Stimulated activated CD4-positive, alpha-beta T cell treated with anti-CD3 and anti-CD28 coated beads, Interleukin-12 subunit alpha, Interleukin-12 subunit beta, amount 100 ng/mL, for 24 hours (primary cell): ENCODE results near the gene BCAS4.

Experiments
- DNase-seq, 2 experiments: peaks; one replicate each; pipeline ENCODE4 v3.0.0-alpha.2; 2020; ENCODE audit warnings: low read depth in 2 of 2

Gene BCAS4

DNA sequence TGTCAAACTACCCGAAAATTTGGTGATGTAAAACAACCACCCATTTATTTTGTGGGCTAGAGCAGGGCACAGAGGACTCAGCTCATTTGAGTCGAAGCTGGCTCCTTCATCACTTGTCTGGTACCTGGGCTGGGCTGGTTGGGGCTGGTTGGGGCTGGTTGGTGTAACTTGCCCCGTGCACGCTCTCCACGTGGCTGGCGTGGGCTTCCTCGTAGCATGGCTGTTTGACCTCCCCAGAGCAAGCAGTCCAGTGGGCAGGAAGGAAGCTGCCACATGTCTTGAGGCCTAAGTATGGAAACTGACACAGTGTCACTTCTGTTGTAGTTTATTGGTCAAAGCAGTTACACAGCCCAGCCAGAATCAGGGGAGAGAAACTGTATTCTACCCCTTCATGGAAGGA is 27.1 kb downstream of the BCAS4 start:
- no peak for DNase-seq

DNA sequence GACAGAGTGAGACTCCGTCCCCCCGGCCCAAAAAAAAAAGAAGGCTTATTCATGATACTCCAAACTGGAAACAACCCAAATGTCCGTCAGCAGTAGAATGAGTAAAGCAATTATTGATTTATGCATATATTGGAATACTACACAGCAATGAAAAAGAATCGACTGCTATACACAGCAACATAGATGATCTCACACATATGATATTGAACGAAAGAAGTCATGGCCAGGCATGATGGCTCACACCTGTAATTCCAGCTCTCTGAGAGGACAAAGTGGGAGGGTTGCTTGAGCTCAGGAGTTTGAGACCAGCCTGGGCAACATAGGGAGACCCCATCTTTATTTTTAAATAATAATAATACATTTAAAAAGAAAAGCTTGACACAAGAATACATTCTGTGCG is 28.5 kb downstream of the BCAS4 start:
- no peak for DNase-seq

DNA sequence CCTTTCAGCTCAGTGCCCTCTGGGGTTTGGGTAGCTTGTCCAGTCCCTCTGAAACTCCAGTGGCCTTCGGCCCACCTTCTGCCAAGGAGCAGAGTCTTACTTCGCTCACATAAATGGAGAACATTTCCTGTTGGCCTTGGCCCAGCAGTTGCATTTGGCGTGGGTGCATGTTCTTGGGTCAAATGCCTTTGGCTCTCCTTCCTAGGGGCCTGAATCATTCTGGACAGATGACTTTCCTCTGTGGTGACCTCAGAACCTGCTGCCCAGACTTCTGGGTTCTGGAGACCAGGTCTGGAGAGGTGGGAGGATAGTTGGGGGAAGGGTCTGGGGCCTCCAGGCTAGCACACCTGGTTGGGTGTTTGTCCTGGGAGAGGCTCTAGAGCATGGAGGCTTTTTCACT is 29.3 kb downstream of the BCAS4 start:
- no peak for DNase-seq

DNA sequence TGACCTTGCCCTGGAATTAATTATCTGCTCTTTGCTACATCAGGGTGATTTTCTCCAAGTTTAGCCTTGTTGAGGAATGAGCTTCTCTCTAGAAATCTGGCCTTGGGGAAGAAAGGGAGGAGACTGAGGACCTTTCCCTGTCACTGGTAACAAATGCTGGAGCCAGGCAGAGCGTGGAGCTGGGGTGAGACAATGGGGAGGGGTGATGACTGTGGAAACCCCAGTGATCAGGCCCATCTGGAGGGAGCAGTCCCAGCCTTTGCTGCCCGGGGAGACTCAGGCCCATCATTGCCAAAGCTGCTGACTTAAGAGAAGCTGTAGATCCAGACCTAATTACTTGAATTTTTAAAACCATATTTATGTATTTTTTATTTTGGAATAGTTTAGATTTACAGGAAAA is 31.3 kb downstream of the BCAS4 start:
- no peak for DNase-seq

DNA sequence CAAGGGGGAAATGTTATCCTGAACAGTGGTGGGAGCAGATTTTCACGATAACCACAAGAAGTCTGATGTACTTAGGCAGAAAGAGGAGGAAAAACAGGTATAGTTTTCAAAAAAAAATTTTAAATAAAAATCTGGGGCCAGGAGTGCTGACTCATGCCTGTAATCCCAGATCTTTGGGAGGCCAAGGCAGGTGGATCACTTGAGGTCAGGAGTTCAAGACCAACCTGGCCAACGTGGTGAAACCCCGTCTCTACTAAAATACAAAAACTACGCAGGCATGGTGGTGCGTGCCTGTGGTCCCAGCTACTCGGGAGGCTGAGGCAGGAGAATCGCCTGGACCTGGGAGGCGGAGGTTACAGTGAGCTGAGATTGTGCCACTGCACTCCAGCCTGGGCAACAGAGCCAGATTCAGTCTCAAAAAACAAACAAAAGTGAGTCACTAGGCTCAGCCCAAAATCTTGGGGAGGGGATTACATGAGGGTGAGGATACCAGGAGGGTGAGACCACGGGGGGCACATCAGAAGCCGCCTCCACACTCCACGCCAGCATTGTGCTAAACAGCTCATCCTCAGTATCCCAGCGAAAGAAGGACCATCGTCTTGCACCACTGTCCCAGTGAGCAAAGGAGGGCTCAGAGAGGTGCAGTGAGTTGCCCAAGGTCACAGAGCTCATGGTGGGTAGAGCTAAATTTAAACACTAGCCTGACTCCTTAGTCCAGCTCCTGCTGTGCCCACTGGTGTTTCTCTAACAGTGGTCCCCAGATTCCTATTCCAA is 33.7 kb downstream of the BCAS4 start:
- DNase-seq: no peak

DNA sequence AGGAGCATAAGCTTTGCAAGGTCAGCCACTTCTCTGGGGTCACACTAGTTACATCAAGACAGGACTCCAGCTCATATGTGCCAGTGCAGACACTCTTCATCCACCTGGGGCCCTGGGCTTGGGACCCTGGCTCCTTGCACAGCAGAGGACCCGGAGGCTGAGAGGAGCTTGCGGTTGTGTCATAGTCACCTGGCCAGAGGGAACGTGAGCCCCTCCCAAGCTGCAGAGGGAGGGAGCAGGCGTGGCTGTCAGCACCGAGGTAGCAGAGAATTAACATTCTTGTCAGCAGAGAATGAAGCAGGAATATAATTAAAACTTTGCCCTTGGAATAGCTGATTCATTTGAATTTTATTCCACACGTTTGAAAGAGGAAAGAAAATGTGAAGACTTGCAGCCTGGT is 36.8 kb downstream of the BCAS4 start:
- DNase-seq: no peak

DNA sequence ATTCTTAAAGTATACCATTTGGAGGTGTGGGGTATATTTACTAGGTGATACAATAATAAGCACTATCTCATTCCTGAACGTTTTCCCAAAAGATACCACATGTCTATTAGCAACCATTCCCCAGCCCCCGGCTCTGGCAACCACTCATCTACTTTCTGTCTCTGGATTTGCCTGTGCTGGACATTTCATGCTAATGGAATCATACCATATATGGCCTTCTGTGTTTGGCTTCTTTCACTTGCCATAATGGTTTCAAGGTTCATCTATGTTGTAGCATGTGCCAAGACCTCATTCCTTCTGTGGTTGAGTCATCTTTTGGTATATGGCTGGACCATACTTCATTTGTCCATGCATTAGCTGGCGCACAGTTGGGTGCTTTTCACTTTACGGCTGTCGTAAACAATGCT is 39.7 kb downstream of the BCAS4 start:
- DNase-seq: no peak

DNA sequence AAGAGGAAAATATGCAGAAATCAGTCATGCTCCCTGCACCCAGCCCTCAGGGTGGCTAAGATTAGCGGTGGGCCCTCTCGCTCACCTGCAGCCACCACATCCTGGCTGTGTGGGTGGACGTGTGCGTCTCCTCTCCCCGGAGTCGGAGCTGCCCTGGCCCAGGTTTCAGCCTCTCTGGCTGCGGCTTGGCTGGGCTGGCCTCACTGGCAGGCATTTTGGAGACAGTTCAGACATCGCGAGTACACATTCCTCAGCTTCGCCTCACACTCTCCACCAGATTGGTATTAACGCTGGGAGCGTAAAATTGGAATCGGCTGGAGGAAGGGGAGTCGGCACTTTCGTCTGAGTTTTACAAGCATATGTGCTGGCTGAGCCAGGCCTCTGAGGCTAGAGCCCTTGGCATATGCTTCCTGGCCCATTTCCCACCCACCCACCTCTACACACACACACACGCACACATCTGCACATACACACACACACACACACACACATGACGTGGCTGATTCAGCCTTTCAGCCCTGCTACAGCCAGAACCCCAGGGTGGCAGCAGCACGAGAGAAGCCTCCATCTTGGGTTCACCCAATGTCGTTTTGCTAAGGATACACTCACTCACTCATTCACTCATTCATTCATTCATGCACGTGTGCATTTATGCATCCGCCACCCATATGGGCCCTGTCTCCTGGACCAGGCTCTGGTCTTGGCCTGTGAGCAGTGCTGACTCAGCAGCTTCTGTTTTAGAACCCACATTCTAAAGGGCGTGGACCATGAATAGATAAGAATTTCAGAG is 42.9 kb downstream of the BCAS4 start:
- no peak for DNase-seq

DNA sequence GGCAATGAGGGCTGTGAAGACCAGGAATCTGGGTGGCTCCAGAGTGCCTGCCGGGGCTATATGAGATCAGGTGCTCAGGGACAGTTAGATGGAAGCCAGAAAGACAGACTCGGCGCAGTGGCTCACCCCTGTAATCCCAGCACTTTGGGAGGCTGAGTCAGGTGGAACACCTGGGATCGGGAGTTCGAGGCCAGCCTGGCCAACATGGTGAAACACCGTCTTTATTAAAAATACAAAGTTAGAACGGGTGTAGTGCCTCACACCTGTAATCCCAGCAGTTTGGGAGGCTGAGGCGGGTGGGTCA is 43.4 kb downstream of the BCAS4 start:
- DNase-seq: no peak

DNA sequence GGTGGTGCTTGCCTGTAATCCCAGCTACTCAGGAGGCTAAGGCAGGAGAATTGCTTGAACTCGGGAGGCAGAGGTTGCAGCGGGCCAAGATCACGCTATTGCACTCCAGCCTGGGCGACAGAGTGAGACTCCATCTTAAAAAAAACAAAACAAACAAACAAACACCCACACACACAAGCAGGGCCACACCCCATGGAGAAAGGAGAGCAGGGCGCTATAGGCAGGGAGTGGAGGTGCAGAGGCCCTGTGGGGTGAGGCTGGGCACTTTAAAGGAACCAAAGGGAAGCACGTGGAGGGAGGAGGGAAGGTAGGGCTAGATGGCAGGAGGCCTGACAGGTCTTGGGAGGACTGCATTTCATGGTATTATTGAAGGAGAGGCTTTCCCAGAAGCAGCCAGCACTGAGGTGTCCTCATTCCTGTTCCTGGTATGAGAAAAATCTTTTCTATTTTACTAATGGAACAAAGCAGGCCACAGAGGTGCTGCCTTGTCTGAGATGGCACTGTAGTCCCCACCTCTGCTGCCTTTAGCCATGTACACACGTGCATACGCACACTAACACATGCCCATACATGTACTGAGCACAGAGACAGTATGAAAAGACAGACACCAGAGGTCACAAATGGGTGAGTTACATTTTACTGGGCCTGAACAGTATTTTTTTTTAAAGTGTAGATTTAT is 44.0 kb downstream of the BCAS4 start:
- no peak for DNase-seq

DNA sequence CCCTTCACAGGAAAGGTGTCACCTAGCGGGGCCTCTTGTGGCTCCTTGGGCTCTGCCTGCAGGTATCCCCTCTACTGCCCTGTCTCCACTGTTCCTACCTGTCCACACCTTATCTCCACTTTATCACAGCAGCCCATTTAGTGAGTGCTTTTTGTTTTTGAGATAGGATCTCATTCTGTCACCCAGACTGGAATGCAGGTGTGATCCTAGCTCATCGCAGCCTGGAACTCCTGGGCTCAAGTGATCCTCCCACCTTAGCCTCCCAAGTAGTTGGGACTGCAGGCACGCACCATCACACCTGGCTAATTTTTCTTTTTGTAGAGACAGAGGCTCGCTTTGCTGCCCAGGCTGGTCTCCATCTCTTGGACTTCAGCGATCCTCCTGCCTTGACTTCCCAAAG is 48.0 kb downstream of the BCAS4 start:
- no peak for DNase-seq

DNA sequence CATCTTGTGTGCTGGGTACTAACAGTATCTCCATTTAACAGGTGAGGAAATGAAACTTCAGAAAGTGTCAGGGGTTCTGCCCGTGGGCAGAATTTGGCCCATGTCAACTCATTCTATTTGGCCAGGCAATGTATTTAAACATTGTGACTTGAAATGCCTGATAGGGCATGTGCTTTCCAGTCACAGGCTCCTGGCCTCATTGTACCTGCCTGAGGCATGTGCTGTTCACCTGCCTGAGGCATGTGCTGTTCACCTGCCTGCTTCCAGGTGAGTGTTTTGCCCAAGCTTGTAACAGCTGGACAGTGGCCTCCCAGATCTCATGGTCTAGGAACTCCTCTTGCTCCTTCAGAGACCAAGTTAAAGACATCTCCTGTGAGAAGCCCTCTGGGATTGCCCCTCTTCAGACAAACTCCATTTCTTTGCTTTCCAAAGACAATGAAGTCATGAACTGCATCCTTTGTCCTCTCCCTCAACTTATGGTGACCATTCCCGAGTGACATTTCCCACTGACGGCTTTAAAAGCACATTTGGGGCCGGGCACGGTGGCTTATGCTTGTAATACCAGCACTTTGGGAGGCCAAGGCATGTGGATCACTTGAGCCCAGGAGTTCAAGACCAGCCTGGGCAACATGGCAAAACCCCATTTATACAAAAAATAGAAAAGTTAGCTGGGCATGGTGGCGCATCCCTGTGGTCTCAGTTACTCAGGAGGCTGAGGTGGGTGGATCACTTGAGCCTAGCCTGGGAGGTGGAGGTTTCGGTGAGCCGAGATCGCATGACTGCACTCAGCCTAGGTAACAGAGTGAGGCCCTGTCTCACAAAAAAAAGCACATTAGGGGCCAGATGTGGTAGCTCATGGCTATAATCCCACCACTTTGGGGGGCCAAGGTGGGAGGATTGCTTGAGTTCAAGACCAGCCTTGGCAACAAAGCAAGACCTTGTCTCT is 48.7 kb downstream of the BCAS4 start:
- DNase-seq: no peak

DNA sequence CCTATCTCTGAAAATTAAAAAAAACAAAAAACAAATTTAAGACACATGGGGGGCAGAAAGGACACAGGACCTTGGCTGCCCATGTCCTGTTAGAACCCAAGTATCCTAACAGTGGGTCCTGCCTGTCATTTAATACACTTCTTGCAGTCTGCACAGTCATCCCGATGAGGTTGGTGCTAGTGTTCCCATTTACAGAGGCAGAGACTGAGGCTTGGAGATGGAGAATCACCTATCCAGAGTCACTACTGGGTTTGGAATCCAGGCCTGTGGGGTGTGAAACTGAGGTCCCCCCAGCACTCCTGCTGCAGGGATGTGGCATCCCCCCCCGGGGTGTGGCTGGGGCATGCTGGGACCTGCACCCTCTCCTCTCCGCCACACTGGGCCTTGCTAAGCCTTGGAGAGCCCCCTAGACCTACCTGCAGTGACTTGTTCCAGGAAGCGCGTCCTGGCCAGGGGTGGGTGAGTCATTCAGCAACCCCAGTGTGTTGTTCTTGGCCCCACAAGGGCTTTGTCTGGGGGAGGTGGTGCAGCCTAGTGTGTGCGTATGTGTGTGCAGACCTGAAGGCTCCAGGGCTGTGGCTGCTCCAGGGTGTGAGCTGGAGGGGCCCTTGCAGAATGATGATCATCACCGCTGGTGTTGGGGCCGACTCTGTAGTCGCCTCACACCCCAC is 49.7 kb downstream of the BCAS4 start:
- peak in 1 of 2 experiments; percentile 13 for DNase-seq

DNA sequence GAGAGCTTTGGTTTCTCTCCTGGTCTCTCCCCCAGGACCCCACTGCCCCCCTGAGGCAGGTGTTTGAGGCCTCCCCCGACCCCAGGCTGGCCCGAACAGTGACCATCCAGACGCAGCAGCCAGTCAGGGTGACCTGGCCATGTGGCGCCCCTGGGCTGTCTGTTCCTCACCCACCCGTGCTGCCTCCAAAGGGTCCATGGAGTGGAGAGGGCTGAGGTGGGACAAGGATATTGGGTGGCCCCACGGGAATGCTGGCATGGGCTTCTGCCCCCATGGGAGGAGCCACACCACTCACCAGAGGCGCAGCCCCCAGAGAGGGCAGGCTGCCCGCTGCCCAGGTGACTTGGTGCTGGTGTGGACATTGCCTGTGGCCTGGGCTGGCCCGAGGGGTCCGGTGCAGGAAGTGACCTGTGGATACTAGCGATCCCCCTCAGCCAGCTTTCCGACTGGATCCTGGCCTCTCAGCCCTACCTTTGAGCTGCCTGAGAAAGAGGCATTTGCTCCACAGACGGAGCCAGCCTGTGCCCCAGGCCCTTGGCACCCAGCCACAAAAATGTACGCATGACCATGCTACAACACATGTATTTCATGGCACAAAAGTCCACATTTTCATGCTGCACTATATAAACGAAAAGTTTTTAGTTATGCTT is 50.8 kb downstream of the BCAS4 start:
- no peak for DNase-seq

DNA sequence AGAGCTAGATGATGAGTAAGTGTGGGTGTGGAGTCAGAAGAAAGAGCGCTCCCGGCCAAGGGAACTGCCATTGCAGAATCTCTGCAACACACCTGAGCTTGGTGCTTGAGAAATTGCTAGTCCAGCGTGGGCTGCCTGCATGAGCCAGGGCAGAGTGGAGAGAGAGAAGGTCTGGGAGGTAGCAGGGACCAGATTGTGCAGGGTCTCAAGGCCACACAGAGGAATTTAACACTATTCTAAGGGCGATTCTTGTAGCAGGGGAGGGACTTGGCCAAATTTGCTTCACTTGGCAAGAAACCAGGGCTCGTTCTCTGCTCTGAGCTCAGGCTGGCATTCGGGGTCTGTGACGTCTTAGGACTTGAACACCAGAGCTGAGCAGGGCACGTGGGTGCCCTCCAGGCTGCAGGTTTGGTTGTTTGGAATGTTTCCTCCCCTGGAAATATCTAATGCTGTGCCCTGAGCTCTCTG is 53.5 kb downstream of the BCAS4 start:
- no peak for DNase-seq

DNA sequence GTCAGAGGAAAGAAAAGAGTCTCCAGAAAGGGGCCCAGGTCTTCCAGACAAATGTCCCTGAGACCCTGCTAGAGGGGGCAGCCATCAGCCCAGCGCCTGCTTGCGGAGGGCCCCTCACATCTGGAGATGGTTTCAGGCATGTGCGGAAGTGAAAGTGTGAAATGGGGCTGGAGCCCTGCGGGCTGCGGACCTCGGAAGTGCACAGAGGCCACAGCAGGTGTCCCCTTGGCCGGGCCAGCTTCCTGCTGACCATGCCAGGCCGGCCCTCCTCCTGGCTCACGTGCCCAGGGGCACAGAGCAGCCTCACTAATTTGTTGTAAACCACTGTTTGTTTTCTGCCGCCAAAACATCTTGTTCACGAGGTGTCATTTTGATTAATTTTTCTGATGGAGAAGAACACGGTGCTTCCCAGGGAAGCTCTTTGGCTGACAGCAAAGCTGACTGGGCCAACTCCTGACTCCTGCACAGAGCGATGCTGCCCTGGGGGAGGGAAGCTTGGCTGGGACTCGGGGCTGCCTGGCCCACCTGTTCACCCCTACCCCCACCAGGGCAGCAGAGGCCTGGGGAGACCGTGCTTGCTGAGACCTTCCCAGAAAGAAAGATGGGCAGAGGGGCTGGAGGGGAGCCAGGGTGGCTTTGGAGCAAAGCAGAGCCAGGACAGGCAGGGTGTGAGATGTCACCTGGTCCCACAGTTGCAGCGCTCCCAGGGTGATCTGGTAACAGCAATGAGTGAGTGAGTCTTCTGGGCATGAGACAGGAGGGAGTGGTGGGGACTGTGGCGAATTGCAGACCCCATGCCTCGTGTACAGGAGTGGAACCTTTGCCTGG is 54.2 kb downstream of the BCAS4 start:
- DNase-seq: no peak

DNA sequence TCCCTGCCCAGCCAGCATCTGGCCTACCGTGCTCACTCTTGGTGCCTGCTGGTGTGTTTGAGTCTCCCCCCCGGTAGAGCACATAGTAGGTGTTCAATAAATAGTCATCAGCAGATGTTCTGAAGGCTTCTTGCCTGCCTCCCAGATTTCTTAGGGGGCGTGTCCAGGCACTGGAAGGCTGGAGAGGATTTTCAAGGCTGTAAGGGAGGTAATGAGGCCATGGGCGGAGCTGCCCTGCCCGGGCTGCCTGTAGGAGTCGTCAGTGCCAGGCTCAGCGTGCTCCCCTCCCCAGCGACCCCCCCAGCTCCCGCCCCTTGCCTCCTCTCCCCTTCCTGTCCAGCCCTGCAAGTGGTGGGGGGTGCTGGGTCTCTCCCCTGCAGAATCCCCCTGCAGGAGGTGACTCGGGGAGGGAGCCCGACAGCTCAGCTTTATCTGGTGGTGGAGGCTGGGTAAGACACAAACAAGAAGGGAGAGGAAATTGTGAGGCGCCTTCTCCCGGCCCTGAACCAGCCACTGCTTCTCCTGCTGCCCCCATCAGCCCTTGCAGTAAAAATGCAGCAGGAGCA is 55.9 kb downstream of the BCAS4 start:
- DNase-seq: no peak

DNA sequence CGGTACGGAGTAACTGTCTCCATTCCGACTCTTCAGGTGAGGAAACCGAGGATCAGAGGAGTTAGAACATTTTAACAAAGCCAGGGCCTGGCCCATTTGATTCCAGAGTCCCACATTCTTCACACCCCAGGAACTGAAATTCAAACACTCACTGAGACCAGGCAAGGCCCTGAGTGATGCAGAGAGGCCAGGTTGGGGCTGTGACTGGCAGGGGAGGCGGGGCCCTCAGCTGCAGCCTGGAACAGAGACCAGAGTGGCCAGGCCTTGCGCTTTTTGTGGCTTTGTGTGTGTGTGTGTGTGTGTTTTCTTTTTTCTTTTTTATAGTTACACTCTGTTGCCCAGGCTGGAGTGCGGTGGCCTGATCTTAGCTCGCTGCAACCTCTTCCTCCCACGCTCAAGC is 57.2 kb downstream of the BCAS4 start:
- DNase-seq: no peak

DNA sequence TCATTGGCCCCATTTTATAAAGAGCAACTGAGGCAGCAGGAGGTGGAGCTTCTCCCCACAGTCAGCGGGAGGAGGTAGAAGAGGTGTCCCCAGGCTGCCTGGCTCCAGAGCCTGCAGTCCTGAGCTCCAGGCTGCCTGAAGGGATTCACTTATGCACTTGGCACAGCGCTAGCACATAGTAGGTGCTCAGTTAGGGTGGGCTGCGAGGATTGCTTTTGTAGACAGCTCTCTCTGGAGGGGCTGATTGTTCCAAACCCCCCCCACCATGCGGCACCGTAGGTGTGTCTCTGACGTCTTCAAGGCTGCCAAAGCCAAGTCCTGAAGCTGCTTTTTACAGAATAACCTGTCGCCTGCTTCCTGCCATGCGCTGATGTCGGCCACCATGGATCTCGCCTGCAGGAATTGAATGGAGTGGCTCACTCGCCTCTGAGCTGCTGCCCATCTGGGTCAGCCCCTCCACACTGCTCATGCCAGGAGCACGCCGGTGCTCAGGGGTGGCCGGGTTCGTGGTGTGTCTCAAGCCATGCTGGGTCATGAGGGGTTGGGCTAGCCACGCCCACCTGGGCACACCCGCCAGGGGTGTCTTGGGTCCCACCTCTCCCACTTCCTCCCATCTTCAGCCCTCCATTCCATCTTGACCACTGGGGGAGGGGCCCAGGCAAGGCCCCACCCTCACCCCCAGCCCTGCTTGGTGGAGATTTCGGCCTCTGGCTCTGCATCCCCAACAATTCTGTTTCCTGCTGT is 59.8 kb downstream of the BCAS4 start:
- DNase-seq: no peak
